HG03025 (cell line): ENCODE measurements around the gene IFIH1.

Experiments used
- ATAC-seq: cut with Tn5 transposase; IDR thresholded peaks from one replicate; pipeline ENCODE4 v1.9.1; 2021; ENCODE audit warnings: mild to moderate bottlenecking, moderate library complexity; ENCODE audit not compliant: unreplicated experiment, low FRiP score

Gene IFIH1

GRCh38 chr2:162318328-162319180 is at the start of gene IFIH1:
IFIH1 (minus strand) TSS chr2:162318684; CDS start chr2:162318307, 377 bp downstream.
- peak; percentile 86 for ATAC-seq

DNA sequence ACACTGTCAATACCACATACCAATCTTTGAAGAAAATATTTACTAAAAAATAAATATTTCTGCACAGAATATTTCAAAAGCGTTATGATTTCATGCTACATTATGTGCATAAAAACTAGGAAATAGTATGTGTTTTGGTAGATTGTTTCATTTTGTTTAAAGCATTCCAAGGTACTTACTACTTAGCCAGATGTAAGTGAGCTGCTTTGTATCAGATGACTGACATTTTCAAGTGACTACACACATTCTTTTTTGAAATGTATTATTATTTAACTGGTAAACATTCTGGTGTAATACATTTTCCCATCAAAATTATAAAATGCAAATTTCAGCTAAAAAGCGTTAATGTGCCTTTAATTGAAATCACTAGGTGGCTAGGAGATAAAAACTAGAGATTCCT is 46.9 kb upstream of the IFIH1 start:
- ATAC-seq = no peak

DNA sequence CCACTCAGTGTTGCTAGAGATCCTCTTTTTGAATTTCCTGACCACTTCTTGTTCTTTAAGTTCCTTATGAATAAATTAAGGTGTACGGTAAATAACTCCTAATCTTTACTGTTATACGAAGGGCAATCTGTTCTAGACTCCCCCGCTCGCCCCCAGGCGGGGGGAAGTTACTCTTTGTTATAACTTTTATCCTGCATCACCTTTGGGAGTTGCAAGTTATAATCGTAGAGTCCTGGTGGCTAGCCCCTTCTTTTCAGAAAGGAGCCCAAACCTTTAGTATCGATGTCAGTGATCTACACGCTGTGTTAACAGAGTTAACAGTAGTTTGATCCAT is 26.1 kb upstream of the IFIH1 start:
- ATAC-seq = no peak

GRCh38 chr2:162343824-162344616 is 25.5 kb upstream of the IFIH1 start, which contains the start of gene GCA:
GCA (plus strand) TSS chr2:162344132; CDS start chr2:162344249, 117 bp downstream.
- ATAC-seq = peak; percentile 99

GRCh38 chr2:162343492-162343823 is 25.0 kb upstream of the IFIH1 start:
- peak; percentile 0 for ATAC-seq

GRCh38 chr2:162342841-162343240 is 24.4 kb upstream of the IFIH1 start:
- no peak for ATAC-seq

GRCh38 chr2:162342321-162342720 is 23.8 kb upstream of the IFIH1 start:
- no peak for ATAC-seq

- no peak for ATAC-seq
Measured at GRCh38 chr2:162340822-162341221, 22.3 kb upstream of the IFIH1 start.

DNA sequence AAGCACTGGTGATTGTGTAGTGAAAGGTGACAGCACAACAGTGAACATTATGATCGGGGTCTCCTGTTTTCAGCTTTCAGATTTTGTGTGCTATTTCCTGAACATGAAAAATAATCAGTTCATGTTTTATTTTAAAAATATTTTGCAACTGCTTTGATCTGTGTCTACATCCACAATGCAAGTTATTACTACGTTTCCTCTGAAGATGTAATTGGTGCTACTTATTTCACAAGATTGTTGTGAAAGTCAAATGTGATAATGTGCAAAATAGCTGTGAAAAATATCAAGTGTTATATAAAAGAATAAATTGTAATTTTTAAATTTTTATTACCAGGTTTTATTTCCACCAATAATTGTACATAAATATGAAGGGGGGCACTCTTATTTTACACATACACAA is 19.4 kb upstream of the IFIH1 start:
- no peak for ATAC-seq

GRCh38 chr2:162333968-162334367 is 15.5 kb upstream of the IFIH1 start:
- ATAC-seq = peak; percentile 67

DNA sequence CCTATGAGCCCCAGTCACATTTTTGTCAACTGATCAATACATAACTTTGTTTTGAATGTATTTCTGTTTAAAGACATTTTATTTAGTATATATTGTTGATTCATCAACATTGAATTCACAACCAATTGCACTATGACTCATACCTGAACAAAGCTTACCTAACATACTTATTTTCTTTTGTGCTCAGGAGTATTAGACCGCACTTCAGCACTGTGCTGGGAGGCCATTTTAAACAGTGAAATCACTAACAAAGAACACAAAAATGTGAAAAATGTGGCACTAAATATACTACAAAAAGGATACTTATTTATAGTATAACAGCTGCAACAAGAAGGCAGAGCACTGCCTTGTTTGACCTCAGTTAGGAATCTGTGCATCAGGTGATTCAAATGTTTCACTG is 12.4 kb upstream of the IFIH1 start:
- no peak for ATAC-seq

DNA sequence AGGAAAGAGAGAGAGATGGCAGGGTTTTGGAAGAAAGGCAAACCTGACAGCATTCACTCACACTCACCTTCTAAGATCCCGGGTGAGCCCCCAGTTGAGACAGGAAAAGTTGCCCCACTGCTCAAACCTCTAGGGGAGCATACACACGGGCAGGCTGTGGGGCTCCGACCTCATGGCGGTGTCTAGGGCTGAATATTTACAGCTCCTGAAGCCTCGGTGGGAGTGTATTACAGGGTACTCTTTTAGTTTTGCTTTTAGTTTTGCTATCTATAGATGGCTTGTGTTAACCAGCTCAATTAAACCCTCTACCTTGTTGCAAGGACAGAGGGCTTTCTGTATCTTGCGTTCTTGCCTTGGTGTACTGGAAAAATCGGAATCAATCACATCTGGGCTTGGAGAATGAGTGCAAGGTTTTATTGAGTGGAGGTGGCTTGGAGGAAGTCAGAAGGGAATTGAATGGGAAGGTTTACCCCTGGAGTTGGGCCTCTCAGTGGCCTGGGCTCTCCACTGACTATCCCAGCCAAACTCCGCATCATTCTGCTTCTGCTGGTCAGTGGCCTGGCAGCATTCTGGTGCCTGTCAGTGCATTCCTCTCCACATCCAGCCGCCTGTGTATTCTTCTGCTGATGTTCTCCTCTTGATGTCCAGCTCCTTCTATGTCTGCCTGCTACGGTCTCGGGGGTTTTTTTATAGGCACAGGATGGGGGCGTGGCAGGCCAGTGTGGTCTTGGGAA is 10.1 kb upstream of the IFIH1 start:
- ATAC-seq = peak; percentile 95

GRCh38 chr2:162327806-162328205 is 9.3 kb upstream of the IFIH1 start:
- no peak for ATAC-seq

DNA sequence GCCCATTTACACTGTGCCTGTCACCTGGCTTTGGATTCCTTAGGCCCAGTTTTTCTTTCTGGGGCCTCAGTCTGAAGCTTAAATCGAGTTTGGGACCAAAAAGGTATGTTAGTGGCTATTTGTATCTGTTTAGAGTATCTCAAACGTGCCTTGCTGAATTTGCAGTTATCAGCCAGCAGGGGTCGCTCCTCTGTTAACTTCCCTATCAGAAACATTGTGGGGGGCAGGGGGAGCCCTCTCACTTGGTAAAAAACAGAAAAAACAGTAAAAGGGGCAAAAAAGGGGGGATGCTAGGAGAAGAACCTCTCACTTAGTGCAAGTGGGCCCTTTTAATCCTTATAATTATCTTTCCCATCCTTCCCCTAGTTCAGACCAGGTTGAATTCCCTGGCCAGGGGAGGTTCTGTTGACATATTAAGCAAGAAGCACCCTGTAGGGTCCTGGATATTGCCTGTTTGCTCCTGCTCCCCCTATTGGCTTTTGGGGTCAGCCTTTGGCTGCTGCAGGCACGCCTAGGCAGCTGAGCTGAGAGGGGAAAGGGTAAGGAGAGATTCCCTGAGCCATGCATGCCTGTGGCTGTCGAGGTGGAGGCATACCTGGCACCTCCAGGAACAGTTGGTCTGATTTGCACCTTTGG is 8.8 kb upstream of the IFIH1 start:
- no peak for ATAC-seq

- no peak for ATAC-seq
Measured at GRCh38 chr2:162324953-162325352, 6.5 kb upstream of the IFIH1 start.

- no peak for ATAC-seq
Measured at GRCh38 chr2:162320864-162321517, 2.5 kb upstream of the IFIH1 start.

DNA sequence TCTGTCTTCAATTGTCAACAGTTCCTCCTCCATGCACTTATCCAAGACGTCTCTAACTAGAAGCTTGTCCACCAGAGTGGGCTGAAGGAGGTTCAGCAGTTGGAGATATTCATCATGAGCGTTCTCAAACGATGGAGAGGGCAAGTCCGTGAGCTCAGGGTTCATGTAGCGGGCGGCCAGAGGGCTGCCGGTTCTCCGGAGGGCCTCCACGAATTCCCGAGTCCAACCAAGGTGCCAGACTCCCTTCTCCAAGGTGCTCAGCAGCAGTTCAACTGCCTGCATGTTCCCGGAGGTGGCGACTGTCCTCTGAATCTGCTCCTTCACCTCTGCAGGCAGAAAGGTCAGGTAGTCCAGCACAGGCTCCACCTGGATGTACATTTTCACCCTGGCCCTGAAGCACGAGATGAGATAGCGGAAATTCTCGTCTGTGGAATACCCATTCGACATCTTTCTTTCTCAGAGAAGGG is 590 bp downstream of the IFIH1 start:
- ATAC-seq = peak; percentile 6

DNA sequence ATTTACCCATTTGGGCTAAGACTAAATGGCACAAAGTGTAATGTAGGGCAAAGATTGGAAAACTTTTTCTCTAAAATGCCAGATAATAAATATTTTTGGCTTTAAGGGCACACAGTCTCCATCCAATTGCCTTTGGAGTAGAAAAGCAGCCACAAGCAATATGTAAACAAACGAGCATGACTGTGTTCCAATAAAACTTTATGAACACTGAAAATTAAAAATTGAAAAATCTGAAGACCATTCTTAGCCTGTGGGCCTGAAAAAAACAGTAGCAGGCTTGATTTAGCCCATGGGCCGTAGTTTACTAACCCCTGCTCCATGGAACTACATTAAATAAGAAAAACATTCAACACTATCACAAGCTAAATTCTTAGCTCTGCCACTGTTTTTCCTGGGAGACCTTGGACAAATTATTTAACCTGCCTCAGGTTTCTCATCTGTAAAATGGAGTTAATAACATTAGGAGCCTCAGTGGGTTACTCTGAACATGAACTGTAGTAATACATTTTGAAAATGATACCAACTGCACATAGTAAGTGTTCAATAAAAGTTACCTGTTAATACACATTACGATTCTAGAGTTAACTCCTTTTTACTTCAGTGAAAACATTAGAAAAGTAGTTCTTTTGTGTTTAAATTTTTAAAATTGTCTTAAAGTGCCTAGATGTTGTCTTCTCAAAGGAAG is 1.3 kb downstream of the IFIH1 start:
- ATAC-seq = no peak

DNA sequence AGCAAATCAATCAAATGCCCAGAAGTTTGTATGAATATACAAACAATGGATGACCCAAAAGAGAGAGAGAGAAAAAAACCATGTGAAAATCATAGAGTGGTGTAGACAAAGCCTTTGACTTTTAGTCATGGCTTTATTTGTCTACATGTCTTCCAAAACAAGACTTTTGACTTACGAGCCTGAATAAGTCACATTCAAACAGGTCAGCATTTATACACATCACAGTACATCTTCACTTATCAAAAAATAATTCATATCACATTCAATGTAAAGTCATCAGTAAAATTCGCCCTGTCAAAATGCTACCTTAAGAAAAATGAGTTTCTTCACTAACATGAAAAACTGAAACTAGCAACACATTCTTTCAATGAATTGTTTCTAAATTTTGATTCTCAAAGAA is 1.9 kb downstream of the IFIH1 start:
- no peak for ATAC-seq
